ENCODE results near the gene CMYA5.

DNA sequence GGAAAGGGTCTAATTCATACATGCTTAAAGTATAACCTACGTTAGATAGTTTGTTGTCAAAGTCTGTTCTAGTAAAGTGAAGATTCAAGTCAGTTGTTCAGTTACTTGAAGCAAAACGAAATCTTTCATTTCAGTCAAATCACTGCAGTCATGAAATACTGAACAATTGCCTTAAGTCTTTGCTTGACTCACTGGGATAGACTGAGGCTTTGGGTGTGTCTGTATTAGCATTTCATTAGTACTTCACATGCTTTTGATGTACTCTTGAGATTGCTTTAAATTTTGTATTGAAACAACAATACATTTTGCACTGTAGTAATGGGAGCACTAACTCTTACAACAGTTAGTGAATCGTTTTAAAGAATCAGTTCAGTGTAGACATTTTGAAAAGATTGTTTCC, 4.0 kb upstream of the CMYA5 start:
- TF ChIP-seq CTCF (IDR thresholded peaks at IDR 0.05; ENCODE audit: low read depth, low read length) (no peak), EZH2phosphoT487 (IDR thresholded peaks at IDR 0.05; ENCODE audit: low read depth) (no peak)
